GM21423 (cell line): ENCODE measurements around the gene FOXB1.

Experiments
- ATAC-seq: cut with Tn5 transposase; IDR thresholded peaks from one replicate; pipeline ENCODE4 v1.9.1; 2021; ENCODE audit warnings: mild to moderate bottlenecking, moderate library complexity; ENCODE audit not compliant: unreplicated experiment

FOXB1 gene

DNA sequence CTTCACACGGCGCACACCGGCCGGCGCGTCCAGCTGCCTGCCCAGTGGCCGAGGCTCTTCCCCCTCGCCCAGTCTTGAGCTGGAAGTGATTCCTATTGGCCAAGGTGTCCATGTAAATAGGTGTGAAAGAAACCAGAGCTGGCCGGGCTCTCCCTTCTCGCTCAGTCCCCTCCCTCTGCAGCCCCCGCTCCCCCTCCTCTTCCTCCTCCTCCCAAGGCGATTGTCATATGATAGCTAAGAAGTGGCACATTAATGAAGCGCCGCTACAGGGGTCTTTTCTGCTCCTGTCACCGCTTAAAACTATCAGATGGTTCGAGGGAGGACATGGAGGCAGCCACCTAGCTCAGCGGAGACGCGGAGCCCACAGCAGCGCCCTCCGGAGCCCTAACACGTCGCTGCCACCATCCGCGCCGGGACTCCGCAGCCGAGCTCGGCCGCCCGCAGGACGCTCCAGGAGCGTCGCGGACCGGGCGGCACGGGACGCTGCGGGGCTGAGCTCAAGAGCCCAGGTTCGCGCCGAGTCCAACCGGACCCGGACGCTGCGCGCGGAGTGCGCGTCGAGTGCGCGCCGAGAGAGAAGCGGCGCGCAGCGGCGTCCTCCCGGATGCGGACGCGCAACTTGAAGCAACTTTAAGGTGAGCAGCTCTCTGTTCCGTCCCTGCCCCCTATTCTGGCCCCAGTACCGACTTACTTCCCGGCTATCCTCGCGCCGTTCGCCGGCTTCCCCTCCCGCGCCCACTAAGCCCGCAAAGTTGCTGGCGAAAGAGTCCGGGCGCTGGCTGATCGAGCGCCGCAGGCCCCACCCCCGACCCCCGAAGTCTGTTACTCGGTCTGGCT, at the start of gene FOXB1:
Gene FOXB1 (plus strand): TSS at position 303 of the 837 bp plus-strand sequence. CDS start 653 bp downstream, outside the sequence.
- no peak for ATAC-seq

DNA sequence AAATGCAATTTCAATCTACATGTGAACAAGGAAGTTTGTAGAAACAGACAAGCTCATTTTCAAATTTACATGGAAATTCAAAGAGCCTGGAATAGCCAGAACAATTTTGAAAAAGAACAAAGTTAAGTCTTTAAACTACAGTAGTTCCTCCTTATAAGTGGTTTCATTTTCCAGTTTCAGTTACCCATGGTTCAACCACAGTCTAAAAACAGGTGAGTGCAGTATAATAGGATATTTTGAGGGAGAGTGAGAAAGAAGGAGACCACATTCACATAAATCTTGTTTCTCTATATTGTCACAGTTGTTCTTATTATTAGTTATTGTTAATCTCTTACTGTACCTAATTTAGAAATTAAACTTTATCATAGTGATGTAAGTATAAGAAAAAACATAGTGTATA, 45.8 kb upstream of the FOXB1 start:
- ATAC-seq = no peak

DNA sequence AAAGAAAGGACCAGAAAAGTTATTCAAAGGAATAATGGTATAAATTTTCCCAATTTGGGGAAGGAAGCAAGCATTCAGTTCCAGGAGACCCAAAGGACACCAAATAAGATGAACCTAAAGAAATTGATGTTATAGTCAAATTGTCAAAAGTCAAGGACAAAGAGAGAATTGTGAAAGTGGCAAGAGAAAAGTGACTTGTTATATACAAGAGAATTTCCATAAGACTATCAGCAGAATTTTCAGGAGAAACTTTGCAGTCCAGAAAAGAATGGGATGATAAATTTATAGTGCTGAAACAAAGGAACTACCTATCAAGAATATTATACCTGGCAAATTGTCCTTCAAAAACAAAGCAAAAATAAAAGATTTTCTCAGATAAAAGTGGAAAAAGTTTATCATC, 43.8 kb upstream of the FOXB1 start:
- no peak for ATAC-seq

DNA sequence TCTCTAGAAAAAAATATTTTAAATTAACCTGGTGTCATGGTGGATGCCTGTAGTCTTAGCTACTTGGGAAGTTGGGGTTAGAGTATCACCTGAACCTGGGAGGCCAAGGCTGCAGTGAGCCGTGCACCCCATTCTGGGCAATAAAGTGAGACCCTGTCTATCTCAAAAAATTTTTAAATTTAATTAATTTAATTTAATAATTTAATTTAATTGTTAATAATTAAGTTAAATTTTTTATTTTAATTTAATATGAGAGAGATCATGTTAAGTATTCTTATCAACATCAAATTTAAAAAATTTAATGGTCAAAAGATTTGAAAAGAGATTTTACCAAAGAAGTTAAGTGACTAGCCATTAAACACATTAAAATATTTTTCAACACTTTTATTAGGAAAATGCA, 40.8 kb upstream of the FOXB1 start:
- ATAC-seq = no peak

DNA sequence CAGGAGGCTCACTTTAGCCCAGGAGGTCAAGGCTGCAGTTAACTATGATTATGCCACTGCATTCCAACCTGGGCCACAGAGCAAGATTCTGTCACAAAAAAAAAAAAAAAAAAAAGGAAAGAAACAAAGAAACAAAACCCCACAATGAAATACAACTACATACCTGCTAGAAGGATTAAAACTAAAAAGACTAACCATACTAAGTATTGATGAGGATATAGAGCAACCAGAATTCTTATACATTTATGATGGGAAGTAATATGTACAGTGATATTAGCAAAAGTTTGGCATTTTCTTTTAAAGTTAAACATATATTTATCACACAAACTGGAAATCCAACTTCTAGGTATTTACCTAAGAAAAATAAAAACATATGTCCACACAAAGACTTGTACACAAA, 40.2 kb upstream of the FOXB1 start:
- ATAC-seq = no peak

- no peak for ATAC-seq
Observed at GRCh38 chr15:59965741-59966140, 38.4 kb upstream of the FOXB1 start.

- ATAC-seq = no peak
Observed at GRCh38 chr15:59966262-59966661, 37.8 kb upstream of the FOXB1 start.

DNA sequence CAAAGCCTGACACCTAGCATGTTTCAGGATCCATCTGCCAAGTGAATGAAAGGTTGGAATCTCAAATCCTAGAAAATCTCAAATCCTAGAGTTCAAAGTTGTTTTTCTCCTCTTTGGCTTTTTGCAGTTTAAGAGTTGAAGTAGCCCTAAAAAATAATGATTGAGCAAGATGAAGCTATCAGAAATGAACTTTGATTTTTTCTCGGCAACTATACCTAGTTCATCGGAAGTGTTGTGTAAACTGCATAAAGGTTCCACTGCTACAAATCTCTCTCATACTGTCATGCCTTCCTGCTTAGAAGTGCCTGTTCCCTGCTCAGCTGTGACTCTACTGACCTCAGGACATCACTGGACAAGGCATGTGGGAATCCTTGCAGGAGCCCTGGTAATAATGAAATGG, 35.8 kb upstream of the FOXB1 start:
- no peak for ATAC-seq

GRCh38 chr15:59972241-59972640, 31.9 kb upstream of the FOXB1 start:
- no peak for ATAC-seq

- no peak for ATAC-seq
Observed at GRCh38 chr15:59976480-59977271, 27.4 kb upstream of the FOXB1 start.

DNA sequence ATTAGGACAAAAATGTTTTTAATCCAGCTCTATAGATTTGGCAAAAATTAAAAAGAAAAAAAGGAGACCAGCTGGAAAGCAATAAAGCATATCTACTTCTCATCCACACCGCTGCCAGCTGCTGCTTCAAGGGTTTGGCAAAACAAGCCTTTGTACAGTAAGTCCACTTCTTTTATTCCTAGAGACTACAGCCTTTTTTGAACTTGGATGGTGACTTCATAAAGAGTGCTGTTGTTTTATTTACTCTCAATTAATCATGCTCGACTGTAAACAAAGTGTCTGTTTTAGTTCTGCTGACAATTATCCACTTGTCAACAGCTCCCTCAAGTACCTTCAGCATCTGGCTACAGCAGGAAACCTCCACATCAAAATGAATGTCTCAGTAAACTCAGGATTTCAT, 12.3 kb upstream of the FOXB1 start:
- no peak for ATAC-seq

- no peak for ATAC-seq
Observed at GRCh38 chr15:59993041-59993750, 10.9 kb upstream of the FOXB1 start.

GRCh38 chr15:59993950-59994401, 10.1 kb upstream of the FOXB1 start:
- no peak for ATAC-seq

DNA sequence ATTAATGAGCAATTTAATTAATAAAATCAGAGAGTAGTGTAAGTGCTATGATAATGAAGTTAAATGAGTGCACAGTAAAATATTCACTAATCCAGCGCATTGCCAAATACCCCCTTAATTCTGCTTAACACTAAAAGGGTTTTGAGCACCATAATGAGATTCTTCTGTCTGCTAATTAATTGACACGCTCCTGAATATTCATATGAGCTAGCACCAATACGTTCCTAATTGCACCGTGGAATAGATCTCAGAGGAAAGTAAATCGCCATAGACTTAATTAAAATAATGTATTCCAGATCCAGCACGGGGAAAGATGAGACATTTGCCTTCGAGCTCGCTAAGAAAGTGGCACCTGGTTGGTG, 9.6 kb upstream of the FOXB1 start:
- ATAC-seq = no peak

- ATAC-seq = no peak
Observed at GRCh38 chr15:59994888-59995557, 9.1 kb upstream of the FOXB1 start.

- no peak for ATAC-seq
Observed at GRCh38 chr15:59995568-59996297, 8.4 kb upstream of the FOXB1 start.

GRCh38 chr15:59996298-59997041, 7.6 kb upstream of the FOXB1 start:
- ATAC-seq = no peak

DNA sequence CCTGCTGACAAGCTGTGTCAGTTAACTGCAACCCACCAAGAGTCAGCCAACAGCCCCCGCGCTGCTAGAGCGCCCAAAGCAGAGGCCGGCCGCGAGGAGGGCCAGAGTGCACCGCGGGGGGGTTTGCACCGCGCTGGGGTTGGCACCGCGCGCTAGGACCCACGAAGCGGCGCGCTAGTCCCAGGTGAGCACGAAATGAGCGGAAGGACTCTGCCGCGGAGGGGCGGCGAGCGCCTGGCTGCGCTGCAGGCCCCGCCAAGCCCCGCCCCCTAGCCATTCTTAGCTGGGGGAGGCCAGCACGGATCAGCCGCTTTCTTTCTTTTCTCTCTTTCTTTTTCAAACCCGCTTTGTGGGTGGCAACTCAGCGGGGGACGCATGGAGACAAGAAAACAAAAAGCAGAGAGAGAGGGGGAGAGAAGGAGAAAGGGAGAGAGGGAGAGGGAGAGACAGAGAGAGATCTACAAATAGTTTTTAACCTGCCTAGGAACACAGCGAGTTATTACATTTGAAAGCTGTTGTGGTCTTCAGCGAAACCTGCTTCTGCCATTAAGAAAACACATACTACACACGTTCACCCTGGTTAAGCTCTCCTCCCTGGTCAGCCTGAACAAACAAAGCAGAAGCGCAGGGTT, 6.9 kb upstream of the FOXB1 start:
- ATAC-seq = peak; percentile 82

DNA sequence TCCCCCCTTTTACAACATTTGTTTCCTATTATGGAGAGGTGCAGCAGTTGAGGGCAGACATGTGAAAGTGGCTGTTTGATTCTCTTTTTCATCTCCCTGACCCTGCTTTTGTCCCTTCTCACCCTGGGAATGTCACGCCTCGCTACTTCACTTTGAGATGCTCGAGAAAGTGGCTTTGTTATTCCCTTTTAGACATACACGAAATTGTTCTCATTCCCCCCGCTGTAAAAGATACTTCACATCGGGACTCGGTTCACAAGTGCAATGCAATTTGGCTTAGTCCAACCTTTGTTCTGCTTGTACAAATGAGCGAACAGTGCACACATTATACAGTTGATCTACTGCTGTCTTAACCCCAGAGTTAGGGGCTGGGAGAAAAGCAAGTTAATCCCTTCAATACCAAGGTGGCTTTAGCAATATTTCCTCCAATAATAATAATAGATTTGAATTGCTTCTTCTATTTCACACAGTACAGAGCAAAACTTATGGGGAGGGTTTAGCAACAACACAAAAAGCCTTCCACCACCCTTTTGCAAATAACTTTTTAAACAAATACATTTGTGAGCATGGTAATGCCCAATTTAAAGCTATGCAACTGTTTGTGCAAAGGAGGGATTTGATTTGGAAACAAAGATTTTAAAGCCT, 5.7 kb upstream of the FOXB1 start:
- no peak for ATAC-seq
